GM23248 (cell line): ENCODE data around the gene APOBEC3A. TPM values are rescaled to one million over a fixed set of nuclear protein-coding genes. Genes with fewer than 3 reads are reported as not detected.
A peak's percentile ranks its signal among the peaks of the same experiment; 100 is the strongest.
"Not testable (repeated sequence)": the region's sequence is repeated elsewhere in the genome, so short reads cannot be mapped to it uniquely, and the experiment has no call there.

ENCODE experiments used
- DNase-seq: peaks from one replicate; pipeline ENCODE4 v3.0.0-alpha.2; 2015
- H2AFZ ChIP-seq: fragments of 200-600 bp; sonication (generic); 2 replicates; pipeline ENCODE4 v1.6.1; 2016; ENCODE audit warnings: antibody characterized with exemption
- H3F3A ChIP-seq: fragments of 200-600 bp; sonication (generic); 2 replicates; pipeline ENCODE4 v1.6.1; 2016; ENCODE audit warnings: mild to moderate bottlenecking, antibody characterized with exemption, mixed run types; ENCODE audit not compliant: insufficient read depth
- H3K27ac ChIP-seq: fragments of 200-600 bp; sonication (generic); 2 replicates; pipeline ENCODE4 v1.5.1; 2016; ENCODE audit warnings: mild to moderate bottlenecking
- H3K27me3 ChIP-seq: fragments of 200-600 bp; sonication (generic); replicated peaks from 2 replicates; pipeline ENCODE4 v1.6.1; 2016; ENCODE audit warnings: mild to moderate bottlenecking; ENCODE audit not compliant: insufficient read depth
- H3K36me3 ChIP-seq: fragments of 200-600 bp; sonication (generic); 2 replicates; pipeline ENCODE4 v1.6.1; 2016; ENCODE audit warnings: low read depth, mild to moderate bottlenecking
- H3K4me1 ChIP-seq: fragments of 200-600 bp; sonication (generic); 2 replicates; pipeline ENCODE4 v1.6.1; 2016; ENCODE audit warnings: mild to moderate bottlenecking; ENCODE audit not compliant: insufficient read depth
- H3K4me2 ChIP-seq: fragments of 200-600 bp; sonication (generic); one replicate; pipeline ENCODE4 v1.6.1; 2016; ENCODE audit warnings: mild to moderate bottlenecking; ENCODE audit not compliant: unreplicated experiment
- H3K4me3 ChIP-seq: fragments of 200-600 bp; sonication (generic); 2 replicates; pipeline ENCODE4 v1.5.1; 2016; ENCODE audit warnings: mild to moderate bottlenecking
- H3K79me2 ChIP-seq: fragments of 200-600 bp; sonication (generic); 2 replicates; pipeline ENCODE4 v1.6.1; 2016; ENCODE audit warnings: mild to moderate bottlenecking; ENCODE audit not compliant: insufficient read depth
- H3K9ac ChIP-seq: fragments of 200-600 bp; sonication (generic); 2 replicates; pipeline ENCODE4 v1.6.1; 2016; ENCODE audit warnings: mild to moderate bottlenecking
- H3K9me2 ChIP-seq: fragments of 200-600 bp; sonication (generic); 2 replicates; pipeline ENCODE4 v1.6.1; 2016; ENCODE audit warnings: mixed run types, mild to moderate bottlenecking, moderate library complexity; ENCODE audit not compliant: insufficient read depth
- H3K9me3 ChIP-seq: fragments of 200-600 bp; sonication (generic); one replicate; pipeline ENCODE4 v1.6.1; 2017; ENCODE audit warnings: low read depth
- H4K20me1 ChIP-seq: fragments of 200-600 bp; sonication (generic); 2 replicates; pipeline ENCODE4 v1.6.0; 2016; ENCODE audit not compliant: insufficient read depth
- EZH2 ChIP-seq: fragments of 200-600 bp; sonication (generic); IDR thresholded peaks from 2 replicates; pipeline ENCODE4 v1.6.1; 2018; ENCODE audit warnings: antibody characterized with exemption, mild to moderate bottlenecking; ENCODE audit not compliant: insufficient read depth, poor library complexity, severe bottlenecking
- EZH2phosphoT487 ChIP-seq: fragments of 200-600 bp; sonication (generic); IDR thresholded peaks from 2 replicates; pipeline ENCODE4 v1.6.1; 2018; ENCODE audit warnings: antibody characterized with exemption, moderate library complexity, mild to moderate bottlenecking, low read depth; ENCODE audit not compliant: insufficient read depth
- WGBS, 2 experiments: methylation state at CpG; one replicate each; pipeline ENCODE4 v1.1.6; 2015 to 2017; ENCODE audit warnings: low lambda C conversion rate in 2 of 2, low coverage in 1 of 2; ENCODE audit errors: missing lambda C conversion rate in 2 of 2; 5-methylcytosine and 5-hydroxymethylcytosine counted together
- in situ Hi-C: fragments of 300-500 bp; cut with MboI; formaldehyde crosslinking; loops from 2 replicates; pipeline ENCODE4 v1.15.0; 2020
- polyA plus RNA-seq: library from polyadenylated mRNA; unstranded; fragments of >200 nt; fragmentation: Nextera tagmentation; extraction: Ambion mirVana; gene quantifications from 2 replicates; pipeline ENCODE4 v1.2.1, GENCODE V29; 2016
- total RNA-seq: library from RNA; depleted of rRNA; stranded (reverse); fragments of >200 nt; shearing (Covaris generic); gene quantifications from 2 replicates; pipeline ENCODE4 v1.2.3, GENCODE V29; 2014

The APOBEC3A gene
- total and polyA plus RNA-seq, 2 experiments from 2014 or later: not detected

GRCh38 chr22:38997518-38997917 is 40.1 kb downstream of the APOBEC3A start:
- in situ Hi-C loops: no loop called here
- Histone ChIP-seq H3K9me3 (no peaks in the 10 kb centered on the region), H4K20me1 (no peaks in the 10 kb centered on the region), H3K4me3 (no peak overlapping the region), H3K9ac (no peak overlapping the region), H3K9me2 (no peaks in the 10 kb centered on the region), H3F3A (no peaks in the 10 kb centered on the region), H3K79me2 (no peaks in the 10 kb centered on the region), H2AFZ (no peak overlapping the region), H3K36me3 (no peaks in the 10 kb centered on the region), H3K4me1 (no peaks in the 10 kb centered on the region), H3K27me3 (peaks cover 3% of the 10 kb centered on the region; the same call in 1 of the 2 replicates), H3K27ac (no peak overlapping the region), H3K4me2 (no peak overlapping the region)
- no peak for DNase-seq
- TF ChIP-seq EZH2 (no peak), EZH2phosphoT487 (no peak)
- 85 to 94% methylated on average over 3 of the region's 3 CpGs for WGBS, 2 experiments

- peak; percentile 88 for DNase-seq
- H3F3A ChIP-seq: 0 out of 2 replicates have a peak, but pooled peaks cover 4% of the 10 kb centered on the region
- no peaks in the 10 kb centered on the region for H3K9me2 ChIP-seq
- H3K4me1 ChIP-seq: no peaks in the 10 kb centered on the region
- peaks cover under 1% of the 10 kb centered on the region; the same call in 1 of the 2 replicates for H3K27me3 ChIP-seq
- no peaks in the 10 kb centered on the region for H3K79me2 ChIP-seq
- TF ChIP-seq EZH2 (no peak), EZH2phosphoT487 (no peak)
- no peaks in the 10 kb centered on the region for H3K9me3 ChIP-seq
- H3K27ac ChIP-seq: no peak overlapping the region
- H3K9ac ChIP-seq: no peak overlapping the region
- H3K4me2 ChIP-seq: no peak overlapping the region
- in situ Hi-C loops: loop anchor here (10.0 to 25.0 kb wide), 2 partner anchors 128 to 309 kb away; partner anchors contain the start of genes CBX6 and RPL3
- no peaks in the 10 kb centered on the region for H4K20me1 ChIP-seq
- 15 to 20% methylated on average over 7 of the region's 7 CpGs for WGBS, 2 experiments
- no peaks in the 10 kb centered on the region for H3K36me3 ChIP-seq
- no peak overlapping the region for H3K4me3 ChIP-seq
- H2AFZ ChIP-seq: peak overlapping the region; percentile 24; the same call in 1 of the 2 replicates
Measured at GRCh38 chr22:39003165-39003638, 45.8 kb downstream of the APOBEC3A start.

DNA sequence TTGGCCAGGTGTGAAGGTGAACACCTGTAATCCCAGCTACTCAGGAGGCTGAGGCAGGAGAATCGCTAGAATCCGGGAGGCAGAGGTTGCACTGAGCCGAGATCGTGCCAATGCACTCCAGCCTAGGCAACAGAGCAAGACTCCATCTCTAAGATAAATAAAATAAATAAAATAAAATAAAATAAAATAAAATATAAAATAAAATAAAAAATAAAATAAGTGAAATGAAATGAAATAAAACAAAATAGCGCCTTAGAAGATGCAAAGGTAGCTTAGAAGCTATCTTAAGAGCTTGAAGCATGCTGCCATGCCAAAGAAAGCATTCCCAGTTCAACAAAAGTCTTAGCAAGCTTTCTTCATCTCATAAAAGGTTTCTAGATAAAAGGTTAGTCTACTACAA is 49.8 kb downstream of the APOBEC3A start:
- Histone ChIP-seq H3K27me3 (no peaks in the 10 kb centered on the region), H3K4me3 (no peak overlapping the region), H3F3A (0 out of 2 replicates have a peak, but pooled peaks cover 4% of the 10 kb centered on the region), H3K79me2 (no peaks in the 10 kb centered on the region), H3K9me3 (no peaks in the 10 kb centered on the region), H3K9ac (no peak overlapping the region), H3K36me3 (no peaks in the 10 kb centered on the region), H3K9me2 (no peaks in the 10 kb centered on the region), H3K27ac (no peak overlapping the region), H3K4me2 (no peak overlapping the region), H2AFZ (no peak overlapping the region), H3K4me1 (no peaks in the 10 kb centered on the region), H4K20me1 (no peaks in the 10 kb centered on the region)
- 92 to 95% methylated on average over 5 of the region's 5 CpGs for WGBS, 2 experiments
- no peak for DNase-seq
- in situ Hi-C loops: loop anchor here (10.0 to 25.0 kb wide), 2 partner anchors 132 to 305 kb away; partner anchors contain the start of genes CBX6 and RPL3
- no peak for TF ChIP-seq EZH2phosphoT487
- no peak for TF ChIP-seq EZH2

DNA sequence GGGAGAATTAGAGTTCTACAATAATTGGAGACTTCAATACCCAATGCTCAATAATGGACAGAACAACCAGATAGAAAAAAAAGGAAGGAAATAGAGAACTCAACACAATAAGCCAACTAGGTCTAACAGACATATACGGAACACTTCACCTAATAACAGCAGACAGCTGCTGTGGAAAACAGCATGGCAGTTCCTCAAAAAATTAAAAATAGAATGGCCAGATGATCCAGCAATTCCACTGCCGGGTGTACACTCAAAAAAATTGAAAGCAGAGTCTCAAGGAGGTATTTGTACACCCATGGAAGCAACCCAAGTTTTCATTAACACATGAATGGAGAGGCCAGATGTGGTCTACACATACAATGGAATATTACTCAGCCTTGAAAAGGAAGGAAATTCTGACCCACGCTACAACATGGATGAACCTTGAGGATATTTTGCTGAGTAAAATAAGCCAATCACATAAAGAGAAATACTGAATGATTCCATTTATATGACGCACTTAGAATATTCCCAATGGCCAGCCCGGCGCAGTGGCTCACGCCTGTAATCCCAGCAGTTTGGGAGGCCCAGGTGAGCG is 51.0 kb downstream of the APOBEC3A start:
- not testable (repeated sequence) for H3F3A ChIP-seq, H3K4me2 ChIP-seq, H3K36me3 ChIP-seq, H4K20me1 ChIP-seq, H3K79me2 ChIP-seq, H3K4me1 ChIP-seq, H3K9me3 ChIP-seq, H3K4me3 ChIP-seq, H3K27me3 ChIP-seq, H3K9me2 ChIP-seq, H3K27ac ChIP-seq, DNase-seq, H3K9ac ChIP-seq, H2AFZ ChIP-seq
- in situ Hi-C loops: loop anchor here (10.0 to 25.0 kb wide), 2 partner anchors 134 to 304 kb away; partner anchors contain the start of genes CBX6 and RPL3
- WGBS, 2 experiments: 80 to 81% methylated on average over 8 of the region's 8 CpGs
